Amniotic stem cell (primary cell): ENCODE data around the gene TNS3.

Source experiments
- DNase-seq: peaks from one replicate; lab custom pipeline; 2025; lab: John Stamatoyannopoulos, UW

Gene TNS3

DNA sequence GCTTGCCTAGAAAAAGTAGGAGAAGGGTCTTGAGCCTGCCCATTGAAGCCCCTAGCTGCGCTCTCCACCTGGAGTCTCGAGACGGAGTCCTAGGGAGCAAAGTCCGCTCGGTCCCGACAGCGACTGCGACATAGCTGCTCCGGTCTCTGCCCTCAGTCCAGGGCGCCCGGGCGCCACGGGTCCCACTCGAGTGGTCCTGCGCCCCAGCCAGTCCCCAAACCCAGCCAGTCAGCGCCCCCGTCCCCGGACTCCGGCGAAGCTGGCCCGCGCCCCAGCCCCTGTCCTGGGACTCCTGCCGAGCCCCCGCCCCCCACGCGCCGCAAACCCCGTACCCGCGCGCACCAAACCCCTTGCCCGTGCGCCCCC lies 490 bp downstream of the TNS3 start:
- DNase-seq, result no peak

DNA sequence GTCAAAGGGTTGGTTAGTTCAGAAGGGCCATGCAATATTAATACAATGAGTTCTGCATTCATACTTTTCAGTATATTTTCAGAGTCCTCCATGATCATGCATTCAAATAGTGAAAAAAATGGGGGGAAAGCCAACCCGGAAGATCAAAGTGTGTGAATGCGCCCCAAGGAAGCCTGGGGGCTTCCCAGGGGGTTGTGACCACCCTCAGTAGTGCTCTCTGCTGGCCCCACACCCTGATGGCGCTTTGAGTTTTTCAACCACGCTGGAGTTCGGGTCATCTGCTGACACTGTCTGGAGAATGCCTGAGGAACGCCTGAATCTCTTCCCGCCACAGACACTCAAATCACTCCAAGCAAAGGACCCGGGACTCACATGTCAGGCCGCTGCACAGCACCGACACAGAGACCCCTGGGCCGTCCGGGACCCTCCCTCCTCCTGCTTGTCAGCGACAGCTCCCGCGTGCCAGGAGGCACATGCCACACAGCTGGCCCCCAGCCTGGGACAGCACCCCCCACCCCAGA lies 1.0 kb downstream of the TNS3 start:
- DNase-seq, result no peak

DNA sequence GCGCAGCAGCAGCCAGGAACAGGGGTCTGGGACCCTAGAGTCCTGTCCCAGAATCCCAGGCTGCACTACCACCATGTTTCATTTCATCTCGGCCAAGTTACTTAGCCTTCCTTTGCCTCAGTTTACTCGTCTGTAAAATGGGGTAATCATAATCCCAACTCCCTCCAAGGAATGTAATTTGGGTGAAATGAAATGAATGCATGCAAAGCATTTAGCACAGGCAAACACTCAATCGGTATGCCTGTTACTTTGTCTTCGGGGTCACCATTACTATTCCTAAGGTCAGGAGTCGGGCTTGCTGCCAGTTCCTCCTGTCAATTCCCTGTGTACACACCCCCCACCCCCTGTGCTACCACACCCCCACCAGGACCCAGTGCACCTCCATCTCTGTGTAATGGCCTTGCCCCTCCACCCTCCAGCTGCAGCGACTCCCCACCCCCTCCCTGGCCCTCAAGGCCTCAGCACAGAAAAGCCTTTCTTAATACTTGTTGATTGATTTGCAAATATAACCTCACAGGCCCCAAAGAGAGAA lies 1.7 kb downstream of the TNS3 start:
- no peak for DNase-seq

DNA sequence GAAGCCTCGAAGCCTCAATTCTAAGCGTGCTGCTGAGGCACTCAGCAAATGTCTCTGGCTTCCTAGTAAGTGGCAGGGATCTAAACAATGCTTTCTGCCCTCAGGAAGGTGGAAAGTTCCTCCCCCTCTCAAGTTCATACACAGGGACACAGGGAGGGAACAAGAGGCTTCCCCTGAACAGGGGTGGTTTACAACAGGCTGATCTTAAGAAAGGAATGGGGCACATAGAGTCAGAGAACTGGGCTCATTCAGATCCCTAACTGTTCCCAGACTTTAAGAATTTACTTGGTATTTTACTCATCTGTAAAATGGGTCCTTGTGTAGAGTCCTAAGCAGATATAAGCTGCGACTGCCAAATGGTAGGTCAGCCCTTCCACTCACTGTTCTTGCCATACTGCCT lies 2.5 kb downstream of the TNS3 start:
- no peak for DNase-seq

DNA sequence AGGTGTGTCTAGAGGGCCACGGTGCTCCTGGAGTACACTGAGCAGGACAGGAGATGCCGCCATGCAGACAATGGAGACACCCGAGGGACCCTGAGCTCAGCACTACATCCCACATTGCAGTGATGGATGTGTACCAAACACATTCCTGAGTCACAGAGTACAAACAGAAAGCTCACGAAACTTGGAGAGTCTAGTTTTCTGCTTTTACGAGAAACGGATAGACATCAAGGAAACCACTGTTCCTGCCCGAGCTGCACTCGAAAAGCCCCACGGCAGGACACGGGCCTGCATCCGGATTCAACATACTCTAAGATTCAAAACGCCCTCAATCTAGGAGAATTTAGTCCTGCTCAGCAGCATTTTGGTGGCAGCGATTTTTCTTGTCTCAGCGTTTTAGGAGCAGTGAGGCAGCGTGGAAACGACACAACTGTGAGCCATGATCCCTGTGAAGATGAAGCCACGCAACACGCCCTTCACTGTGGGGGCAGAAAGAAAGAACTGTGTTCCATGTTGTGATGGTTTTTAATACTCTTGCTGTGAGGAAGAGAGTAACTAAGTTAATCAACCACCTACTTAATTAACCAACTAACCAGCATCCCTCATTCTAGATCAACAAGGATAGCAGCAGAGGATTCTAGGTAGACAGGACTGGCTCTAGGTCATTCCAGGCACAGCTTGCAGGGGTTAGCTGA lies 3.2 kb downstream of the TNS3 start:
- DNase-seq, result no peak

DNA sequence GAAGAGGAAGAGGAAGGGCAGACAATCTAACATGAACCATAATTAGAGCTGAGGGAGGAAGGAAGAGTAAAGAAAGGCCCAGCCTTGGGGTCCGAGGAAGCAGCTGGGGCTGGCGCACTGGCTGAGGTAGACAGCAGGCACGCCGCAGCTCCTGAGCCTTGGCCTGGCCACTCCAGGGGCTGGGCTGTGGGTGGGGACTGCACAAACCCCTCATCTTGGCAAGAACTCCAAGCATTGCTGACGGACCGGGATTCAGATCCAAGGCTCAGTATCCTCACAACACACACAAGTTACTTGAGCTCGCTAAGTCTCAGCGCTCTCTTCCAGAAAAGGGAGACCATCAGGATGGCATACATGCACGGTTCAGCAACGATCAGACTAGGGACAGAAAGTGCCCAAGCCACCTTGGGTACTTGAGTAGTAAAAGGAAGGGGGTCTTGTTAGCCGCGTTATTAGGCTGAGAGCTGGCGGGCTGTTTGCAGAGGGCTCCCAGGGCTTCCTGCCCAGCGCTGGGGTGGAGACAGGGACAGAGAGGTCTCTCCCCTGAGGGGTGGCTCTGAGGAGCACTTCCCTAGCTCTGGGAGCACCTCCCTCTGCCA lies 4.5 kb downstream of the TNS3 start:
- no peak for DNase-seq

DNA sequence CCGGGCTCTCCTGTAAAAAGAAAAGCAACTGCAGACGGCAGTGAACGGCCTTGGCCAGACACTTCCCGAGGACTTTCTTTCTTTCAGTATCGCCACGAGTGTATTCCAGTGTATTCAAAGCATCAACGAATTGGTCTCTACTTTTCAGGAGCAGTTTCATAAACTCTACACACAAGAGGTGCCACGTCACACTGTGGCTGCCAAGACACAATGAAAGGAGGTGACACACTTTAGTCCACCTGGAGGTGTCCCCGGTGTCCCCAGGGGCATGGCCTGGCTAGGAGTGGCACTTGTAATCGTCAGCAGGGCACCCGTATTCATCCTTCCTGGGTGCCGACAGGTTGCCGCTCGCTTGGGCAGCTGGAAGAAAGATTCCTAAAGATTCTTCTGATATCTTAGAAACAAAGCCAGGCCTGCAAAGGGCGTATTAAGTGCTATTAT lies 5.0 kb downstream of the TNS3 start:
- DNase-seq, result no peak

DNA sequence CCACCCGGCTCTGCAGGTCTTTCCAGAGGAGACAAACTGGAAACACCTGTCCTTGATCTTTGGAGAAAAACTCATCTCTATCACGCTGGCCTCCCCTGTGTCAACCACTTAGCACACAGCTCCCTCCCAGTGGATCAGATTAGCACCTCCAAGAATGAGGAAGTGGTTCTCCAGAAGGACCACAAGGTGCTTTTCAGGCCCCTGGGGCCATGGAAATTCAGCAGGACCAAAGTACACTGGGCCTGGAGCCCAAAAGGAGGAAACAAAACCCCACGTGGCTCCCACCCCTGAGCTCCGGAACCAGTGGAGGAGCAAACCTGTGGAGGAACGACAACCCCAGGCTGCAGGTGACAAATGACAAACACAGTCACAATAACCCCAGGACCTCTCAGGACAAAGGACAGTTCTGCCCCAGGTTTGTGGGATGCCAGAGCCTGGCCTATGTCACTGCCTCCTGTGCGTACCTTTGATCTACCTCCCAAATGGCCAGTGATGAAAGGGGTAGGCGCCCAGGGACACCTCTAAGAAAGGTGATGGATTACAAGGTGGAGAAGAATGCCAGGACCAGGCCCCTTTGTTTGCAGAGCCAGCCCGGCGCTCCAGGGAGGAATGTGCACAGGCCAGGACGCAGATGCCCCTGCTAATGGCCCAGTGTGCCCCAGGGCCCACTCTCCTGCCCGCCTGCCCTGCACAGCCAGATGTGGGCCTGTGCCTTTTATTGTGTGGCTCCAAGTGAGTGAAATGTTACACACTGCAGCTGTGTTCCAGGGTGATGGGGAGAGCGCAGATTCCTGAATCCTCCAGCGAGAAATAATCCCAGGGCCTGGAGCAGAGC lies 5.7 kb downstream of the TNS3 start:
- DNase-seq, result no peak

DNA sequence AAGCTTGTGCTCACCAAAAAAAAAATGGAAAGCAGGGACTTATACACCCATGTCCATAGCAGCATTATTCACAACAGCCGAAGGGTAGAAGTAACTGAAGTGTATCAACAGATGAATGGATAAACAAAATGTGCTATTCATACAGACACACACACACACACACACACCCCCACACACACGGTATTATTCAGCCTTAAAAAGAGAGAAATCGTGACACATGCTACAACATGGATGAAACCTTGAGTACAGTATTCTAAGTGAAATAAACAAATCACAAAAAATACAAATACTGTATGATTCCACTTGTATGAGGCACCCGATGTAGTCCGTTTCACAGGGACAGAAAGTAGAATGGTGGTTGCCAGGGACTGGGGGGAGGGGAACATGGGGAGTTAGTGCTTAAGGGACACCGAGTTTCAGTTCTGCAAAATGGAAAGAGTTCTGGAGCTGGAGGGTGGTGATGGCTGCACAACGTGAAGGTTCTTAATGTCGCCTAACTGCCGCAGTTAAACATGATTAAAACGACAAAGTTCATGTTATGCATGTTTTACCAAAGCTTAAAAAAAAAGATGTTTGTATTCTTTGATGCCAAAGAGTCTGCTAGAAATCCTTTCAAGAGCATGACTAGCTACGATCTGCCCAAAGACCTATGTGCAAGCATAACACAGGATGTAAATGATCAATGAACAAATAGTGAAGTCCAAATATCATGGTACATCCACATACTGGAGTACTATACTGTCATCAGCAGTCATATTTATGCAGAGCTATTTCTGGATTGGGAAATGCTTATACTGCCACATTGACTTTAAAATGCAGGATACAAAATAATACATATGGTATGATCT lies 7.2 kb downstream of the TNS3 start:
- DNase-seq, result no peak

DNA sequence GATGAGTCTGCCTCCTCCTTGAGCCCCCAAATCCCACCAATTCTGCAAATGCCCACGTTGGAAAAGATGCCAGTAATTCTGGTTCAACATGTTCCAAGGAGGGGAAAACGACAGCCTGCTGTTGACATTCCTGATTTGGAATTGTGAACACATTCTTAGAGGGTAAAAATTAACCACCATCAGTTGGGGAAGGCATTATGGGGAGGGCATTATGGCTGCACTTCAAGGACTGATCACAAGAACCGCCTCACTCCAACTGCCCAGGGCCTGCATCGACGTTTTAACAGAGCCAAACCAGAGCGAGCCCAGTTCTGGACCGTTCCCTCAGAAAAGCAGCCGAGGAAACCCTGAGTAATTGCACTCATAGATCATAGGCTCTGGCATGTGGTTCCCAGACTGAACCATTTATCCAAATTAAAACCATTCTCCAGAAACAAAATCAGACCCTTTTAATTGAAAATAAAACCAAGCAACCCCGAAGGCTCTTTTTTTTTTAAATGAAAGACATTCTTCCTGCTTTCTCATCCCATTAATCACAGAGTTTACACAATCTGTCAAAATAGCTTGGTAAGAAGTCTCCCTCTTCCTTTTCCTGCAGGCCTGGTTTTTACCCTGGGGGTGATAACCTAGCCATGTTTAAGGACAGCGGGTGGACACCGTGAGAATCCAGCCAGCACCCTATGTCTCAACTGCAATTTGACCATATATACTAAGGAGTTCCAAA lies 8.0 kb downstream of the TNS3 start:
- DNase-seq, result peak; percentile 54

DNA sequence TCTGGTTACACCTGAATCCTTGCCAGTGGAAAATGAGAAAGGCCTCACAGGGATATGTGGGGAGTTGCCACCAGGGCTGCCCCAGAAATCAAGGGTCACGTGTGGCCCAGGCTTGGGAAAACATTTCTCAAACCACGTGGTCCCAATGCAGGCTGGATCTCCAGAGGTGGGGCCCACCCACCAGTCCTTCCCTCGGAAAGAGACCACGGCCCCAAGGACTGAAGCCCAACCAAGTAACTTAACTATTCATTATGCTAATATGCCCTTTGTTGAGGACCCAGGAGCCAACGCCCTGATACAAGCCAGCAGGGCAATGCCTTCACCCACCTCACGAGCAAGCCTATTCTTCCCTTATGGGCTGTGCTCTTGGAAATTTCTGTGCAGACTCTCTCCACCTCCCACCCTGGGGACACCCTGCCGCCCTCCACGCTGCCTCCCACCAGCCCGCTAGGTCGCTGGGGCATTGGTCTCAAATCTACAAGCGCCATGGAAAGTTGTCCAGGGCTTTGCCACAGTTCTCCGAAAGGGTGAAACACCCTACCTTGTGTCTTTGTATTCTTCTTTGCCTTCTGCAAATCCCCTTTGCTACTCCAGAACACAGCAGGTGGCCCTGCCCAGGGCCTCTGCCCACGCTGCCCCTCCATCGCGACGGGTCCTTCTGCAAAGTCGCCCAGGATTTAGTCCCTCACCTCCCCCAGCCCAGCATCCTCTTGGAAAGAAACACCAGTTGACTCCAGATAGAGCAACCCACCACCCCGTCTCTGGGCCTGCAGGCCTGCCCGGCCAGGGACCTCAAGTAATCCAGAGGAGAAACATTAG lies 8.8 kb downstream of the TNS3 start:
- DNase-seq, result no peak

DNA sequence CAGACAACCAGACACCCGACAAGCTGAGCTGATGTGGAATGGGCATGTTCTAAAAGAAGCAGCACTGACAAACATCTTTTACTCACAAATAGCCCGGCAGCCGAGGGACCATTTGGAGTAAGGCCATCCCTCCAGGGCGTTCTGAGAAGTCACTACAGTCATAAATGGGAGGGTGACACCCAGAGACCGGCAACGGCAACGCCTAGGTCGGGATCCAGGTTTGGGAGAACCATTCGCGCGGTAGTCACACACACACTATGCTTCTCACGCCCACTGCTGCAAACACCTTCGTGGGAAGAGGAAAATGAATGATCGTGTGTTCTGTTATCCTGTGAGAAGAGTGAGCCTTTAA lies 9.8 kb downstream of the TNS3 start:
- DNase-seq, result no peak

DNA sequence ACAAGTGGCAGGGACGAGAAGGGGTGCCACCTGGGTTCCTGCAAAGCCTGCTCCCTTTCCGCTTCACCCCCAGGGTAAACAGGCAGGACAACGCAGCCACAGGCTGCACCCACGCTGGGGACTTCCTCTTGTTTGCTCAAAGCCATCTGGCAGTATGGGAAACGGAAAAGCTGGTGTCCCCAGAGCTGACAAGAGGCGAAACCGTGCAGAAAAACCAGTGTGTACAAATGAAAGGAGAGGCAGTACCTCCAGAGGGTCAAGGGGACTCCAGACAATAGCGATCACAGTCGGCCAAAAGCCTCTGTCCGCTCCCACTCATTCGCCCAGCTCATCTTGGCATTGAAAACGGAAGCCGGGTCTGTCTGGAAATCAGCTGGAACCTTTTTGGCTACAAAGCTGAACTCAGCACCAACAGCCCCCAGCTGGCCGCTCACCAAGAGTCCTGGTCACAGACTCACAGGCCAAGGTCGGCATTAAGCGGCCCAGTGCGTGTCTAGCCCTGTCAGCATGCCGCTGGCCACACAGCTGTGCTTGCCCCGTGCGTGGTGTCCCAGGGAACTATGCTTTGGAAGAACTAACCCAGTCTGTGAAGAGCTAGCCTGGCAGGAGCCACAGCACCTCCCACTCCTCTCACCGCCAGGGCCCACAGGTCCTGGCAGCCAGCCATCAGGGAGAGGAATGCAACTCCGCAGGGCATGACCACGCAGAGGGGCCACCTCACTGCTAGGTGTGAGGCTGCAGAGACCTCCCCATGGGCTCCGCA lies 10.4 kb downstream of the TNS3 start:
- no peak for DNase-seq

DNA sequence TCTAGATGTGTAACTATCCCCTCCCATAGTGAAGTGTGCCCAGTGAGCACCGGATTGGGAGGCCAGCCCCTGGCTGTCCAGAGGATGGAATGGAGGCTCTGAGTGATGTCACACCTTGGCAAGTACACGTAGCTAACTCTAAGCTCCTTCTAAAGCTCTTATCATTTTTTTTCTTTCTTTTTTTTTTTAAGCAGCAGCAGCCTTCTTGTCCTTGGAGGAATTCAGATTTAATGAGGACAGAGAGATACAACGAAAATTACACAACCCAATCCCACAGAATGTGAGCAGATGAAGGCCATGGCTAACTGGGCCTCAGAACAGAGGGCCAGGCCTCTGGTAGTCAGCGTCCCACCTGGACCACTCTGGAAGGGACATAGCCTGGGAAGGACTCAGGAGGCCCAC lies 11.3 kb downstream of the TNS3 start:
- no peak for DNase-seq

DNA sequence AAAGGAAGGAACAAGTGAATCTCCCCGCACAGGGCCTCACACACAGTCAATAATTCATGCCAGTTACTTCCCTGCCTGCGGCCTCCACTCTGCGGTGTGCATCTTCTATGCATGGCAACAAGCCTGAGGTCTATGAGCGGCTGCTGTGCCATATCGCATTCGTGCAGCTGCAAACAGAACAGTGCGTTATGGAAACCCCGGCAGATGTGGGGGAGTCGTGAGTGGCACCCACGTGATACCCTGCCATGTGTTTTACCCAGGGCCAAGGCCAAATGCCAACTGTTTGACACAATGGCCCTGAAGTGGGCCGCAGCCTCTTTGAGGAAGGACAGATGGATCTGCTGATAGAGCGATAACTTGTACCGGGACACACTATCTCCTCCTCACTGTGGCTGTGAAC lies 13.4 kb downstream of the TNS3 start:
- no peak for DNase-seq

DNA sequence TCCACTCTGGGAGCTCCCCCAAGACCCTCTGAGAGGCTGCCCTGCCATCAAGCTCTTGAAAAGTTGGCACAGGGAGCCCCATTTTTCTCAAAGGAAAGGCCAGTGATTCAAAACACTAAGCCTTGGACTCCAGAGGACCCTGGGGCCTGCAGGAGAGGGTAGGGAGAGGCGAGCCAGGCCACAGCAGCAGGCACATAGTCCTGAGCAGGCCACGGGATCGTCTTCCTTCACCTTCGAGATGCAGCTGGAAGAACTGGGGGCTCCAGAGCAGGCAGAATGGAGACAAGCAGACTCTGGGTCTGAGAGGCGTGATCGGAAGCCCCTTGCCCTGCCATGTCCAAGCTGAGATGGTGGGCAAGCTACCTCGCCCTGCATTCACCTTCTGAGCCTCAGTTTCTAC lies 13.9 kb downstream of the TNS3 start:
- no peak for DNase-seq

DNA sequence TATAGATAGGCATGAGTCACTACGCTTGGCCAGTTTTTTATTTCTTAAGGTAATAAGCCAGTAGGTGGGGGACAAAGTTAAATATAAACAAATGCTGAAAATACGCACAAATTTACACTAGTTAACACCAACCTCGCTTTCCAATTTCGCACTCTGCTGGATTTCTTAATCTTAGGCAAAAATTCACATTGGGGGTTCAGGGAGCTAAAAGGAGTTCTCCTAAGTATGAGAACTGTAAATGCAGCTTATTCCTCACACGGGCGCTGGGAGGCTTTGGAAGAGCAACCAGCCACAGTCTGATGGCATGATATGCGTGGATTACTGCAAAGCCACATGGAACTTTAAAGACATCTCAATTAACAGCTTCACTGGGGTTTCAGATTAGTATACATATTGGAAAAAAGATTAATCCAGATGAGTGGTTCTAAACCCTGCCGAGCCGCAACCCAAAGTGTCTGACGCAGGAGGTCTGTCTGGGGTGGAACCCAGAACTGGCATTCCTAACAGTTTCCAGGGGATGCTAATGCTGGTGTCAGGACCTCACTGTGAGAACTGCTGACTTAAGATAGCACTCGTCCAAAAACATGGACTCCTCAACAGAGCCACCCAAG lies 16.2 kb downstream of the TNS3 start:
- DNase-seq, result no peak

DNA sequence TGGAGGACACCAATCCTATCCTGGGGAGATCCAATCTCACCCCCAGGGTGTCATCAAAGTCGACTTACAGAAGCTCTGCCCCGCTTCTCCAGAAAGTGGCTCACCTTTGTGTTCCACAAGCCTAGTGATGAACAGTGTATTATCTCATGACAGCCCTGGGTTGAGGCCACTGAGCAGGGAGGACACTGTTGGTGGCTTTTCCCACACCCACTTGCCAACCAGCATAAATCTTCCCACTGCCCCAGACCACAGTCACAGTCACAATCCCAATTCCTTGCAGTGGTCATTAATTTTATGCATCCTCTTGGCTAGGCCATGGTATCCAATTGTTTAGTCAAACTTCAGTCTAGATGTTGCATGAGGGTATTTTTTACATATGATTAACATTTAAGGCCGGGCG lies 18.4 kb downstream of the TNS3 start:
- no peak for DNase-seq
